GM18519 (cell line): Measurements from ENCODE around the gene TBCB.
"Not testable (repeated sequence)": the region's sequence is repeated elsewhere in the genome, so short reads cannot be mapped to it uniquely, and the experiment has no call there.

Source experiments
- ATAC-seq: cut with Tn5 transposase; IDR thresholded peaks from one replicate; pipeline ENCODE4 v1.9.1; 2021; ENCODE audit warnings: mild to moderate bottlenecking, moderate library complexity; ENCODE audit not compliant: unreplicated experiment, low FRiP score

The TBCB gene

GRCh38 chr19:36128392-36128736 lies 13.1 kb downstream of the TBCB start:
- ATAC-seq: no peak

DNA sequence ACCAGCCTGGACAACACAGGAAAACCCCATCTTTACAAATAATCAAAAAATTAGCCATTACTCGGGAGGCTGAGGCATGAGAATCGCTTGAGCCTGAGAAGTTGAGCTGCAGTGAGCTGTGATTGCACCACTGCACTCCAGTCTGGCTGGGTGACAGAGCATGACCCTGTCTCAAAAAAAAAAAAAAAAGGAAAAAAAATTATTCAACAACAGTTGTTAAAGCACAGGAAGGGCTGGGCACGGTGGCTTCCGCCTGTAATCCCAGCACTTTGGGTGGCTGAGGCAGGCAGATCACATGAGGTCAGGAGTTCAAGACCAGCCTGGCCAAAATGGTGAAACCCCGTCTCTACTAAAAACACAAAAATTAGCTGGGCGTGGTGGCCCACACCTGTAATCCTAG lies 16.0 kb downstream of the TBCB start:
- ATAC-seq: not testable (repeated sequence)

GRCh38 chr19:36134867-36135266 lies 19.6 kb downstream of the TBCB start:
- not testable (repeated sequence) for ATAC-seq

- ATAC-seq: no peak
Measured at GRCh38 chr19:36136964-36137686, 21.9 kb downstream of the TBCB start.

DNA sequence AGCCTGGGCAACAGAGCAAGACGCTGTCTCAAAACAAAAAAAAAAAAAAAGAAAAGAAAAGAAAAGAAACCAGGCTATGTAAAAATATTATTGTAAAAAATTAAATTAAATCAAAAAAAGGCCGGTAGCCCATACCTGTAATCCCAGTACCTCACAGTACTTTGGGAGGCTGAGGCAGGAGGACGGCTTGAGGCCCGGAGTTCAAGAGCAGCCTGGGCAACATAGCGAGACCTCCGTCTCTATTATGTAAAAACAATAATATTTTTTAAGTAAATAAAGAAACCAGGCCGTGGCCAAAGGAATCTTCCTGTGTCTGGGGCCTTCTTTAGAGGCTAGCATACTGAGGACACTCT lies 23.8 kb downstream of the TBCB start:
- no peak for ATAC-seq

DNA sequence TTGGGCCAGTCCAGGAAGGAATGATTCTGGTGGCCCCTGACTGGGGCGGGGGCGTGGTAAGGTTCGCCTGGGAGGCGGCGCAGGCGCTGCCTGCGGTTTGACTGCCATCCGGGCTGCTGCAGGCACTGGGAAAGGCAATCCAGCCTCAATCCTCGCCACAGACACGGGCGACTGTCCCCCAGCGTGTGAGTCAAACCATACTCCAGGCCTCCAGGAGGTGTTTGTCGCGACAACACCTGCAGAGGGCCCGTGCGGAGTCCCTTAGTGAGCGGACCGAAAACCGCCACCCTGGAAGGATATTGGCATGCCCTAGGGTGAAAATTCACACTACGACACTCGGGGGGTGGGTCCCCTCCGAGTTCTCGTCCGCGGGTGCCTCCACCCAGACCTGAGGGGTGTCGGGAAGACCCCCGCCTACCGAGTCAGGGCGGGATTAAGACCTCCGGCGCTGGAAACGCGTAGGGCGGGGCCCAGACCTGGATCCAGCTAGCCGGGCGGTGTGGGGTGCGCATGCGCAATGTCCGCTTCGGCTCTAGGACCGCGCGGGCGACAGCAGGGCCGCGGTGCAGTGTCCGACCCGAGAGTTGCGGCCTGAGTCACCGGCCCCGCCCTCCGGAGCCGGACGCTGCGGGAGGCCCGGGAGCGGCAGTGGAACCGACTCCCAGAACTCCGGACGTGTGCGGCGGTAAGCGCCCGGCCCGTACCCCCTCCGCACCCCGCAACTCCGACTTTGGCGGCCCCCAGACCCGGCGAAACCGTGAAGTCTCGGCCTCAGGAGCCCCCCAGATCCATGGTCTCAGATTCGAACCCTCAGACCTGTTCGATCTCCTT lies 24.4 kb downstream of the TBCB start, which contains the start of gene CAPNS1:
Gene CAPNS1 (plus strand): TSS at position 594 of the 831 bp plus-strand sequence. CDS start 946 bp downstream, outside the sequence.
- peak; percentile 70 for ATAC-seq

- ATAC-seq: no peak
Measured at GRCh38 chr19:36140304-36141038, 25.2 kb downstream of the TBCB start.

DNA sequence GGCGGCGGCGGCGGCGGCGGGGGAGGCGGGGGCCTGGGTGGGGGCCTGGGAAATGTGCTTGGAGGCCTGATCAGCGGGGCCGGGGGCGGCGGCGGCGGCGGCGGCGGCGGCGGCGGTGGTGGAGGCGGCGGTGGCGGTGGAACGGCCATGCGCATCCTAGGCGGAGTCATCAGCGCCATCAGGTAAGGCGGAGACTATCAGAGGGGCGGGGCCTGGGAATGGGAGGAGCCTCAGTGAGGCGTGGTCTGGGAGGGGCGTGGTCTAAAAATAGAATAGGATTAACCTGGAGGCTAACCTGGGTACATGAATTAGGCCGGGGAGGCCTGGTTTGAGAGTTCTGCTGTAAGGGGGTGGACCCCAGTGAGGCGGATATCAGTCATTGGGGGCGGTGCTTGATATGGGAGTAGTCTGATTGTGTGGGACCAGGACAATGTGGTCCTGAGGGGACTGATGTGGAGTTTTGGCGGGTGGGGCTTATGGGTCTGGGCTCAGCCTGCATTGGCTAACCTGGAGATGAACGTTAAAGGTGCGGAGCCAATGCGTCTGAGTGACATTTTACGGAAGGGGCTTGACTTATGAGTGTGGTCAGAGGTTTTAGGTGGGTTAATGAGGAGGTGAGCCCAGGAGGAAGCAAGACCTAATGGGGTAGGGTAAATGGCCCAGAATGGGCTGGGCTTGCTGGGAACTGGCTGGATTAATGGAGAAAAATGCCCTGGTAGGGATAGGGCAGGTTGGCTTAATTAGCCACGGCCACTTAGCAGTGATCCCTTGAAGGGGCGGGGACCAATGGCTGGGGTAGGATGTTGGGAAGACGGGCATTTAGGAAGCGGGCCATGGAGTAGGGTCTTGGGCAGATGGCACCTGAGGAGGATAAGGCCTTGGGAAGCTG lies 26.0 kb downstream of the TBCB start:
- ATAC-seq: no peak

GRCh38 chr19:36142046-36142445 lies 26.8 kb downstream of the TBCB start:
- ATAC-seq: no peak

DNA sequence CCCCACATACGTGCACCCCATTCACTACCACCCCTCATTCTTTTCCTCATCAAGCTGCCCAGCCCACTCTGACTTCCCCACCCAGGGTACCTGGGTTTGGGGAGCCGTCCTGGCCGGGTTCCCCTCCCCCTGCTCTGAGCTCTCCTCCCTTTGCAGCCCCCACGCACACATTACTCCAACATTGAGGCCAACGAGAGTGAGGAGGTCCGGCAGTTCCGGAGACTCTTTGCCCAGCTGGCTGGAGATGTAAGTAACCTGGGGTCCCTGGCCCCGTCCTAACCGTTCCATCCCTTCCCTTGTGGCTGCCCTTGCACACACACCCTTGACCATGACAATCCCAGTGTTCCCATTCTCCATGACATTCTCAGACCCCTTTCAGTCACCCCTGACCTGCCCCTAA lies 27.2 kb downstream of the TBCB start:
- ATAC-seq: no peak

DNA sequence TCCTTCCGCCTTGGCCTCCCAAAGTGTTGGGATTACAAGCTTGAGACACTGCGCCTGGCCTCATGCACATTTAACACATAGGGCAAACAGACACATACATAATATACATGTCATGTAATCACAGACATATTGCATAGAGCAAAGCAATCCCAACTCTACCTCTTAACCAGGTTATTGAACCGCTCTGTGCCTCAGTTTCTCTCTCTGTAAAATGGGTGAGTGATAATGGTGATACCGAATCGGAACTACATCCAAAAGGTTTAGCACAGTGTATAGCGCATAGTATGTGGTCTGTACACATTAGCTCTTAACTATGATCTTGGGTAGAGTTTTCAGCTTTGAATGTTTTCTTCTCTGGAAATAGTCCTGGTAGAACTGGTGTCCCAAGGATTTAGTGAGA lies 29.4 kb downstream of the TBCB start:
- no peak for ATAC-seq

DNA sequence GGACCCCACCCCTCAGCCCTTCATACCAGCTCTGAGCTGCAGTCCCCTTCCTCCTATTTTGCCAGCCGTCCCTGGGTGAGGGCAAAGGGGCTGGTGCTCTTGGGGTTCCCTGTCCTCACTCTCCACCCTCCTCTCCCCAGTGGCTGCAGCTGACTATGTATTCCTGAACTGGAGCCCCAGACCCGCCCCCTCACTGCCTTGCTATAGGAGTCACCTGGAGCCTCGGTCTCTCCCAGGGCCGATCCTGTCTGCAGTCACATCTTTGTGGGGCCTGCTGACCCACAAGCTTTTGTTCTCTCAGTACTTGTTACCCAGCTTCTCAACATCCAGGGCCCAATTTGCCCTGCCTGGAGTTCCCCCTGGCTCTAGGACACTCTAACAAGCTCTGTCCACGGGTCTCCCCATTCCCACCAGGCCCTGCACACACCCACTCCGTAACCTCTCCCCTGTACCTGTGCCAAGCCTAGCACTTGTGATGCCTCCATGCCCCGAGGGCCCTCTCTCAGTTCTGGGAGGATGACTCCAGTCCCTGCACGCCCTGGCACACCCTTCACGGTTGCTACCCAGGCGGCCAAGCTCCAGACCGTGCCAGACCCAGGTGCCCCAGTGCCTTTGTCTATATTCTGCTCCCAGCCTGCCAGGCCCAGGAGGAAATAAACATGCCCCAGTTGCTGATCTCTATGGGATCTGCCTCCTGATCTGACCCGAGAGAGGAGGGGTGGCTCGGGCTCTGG lies 34.6 kb downstream of the TBCB start:
- no peak for ATAC-seq

- ATAC-seq: no peak
Measured at GRCh38 chr19:36150586-36150985, 35.3 kb downstream of the TBCB start.

DNA sequence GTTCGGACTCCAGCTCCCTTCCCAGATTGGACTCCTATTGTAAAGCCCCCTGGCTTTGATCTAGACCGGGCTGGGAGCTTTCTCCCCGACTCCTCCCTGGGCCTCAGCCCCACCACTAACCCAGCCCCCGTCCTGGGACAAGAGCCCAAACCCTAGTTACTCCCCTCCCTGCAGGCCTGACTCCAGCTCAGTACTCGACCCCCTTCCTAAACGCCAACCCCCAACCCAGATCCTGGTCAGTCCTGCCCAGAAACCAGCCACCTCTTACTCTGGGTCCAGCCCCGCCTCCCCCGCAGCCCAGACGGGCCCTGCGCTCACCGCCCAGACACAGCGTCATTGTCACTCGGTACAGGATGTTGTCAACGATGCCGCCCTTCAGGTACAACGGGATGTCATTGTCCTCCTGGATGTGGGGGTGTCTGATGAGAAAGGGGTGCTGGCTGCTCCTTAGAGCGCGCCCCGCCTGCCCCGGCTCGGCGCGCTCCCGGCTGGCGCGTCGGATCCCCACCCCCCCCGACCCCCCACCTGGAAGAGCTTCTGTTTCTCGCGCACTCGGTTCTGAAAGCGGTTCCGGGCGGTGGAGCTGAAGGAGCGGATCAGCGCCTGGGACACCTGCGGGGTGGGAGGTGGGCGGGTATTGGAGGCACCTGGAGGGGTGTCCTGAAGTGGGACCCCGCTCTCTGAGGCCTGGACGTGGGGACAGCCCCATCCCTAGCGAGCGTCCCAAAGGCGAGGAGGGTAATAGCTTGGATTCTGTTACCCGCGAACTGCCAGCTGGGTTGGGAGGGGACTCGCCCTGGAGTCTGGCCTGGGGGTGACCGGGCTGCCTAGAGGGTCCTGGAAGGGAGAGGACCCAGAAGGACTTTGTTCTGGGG lies 36.1 kb downstream of the TBCB start:
- ATAC-seq: no peak

DNA sequence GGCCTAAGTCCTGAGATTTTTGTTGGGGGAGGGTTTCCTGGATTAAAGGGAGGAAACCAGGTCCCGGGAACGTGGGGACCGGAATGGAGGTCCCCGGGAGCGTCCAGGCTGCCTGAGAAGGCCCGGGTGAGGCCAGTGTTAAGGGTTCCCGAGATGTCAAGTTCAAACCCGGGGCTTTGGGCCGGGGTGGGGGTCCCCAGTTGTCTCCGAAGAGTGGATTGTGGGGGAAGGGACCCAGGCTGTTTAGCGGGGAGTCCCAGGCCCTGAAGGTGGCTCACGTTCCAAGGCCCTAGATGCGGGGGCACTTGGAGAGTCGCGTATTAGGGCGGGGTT lies 36.7 kb downstream of the TBCB start:
- ATAC-seq: no peak

- ATAC-seq: no peak
Measured at GRCh38 chr19:36152352-36153091, 37.3 kb downstream of the TBCB start, which contains the start of gene COX7A1. Gene COX7A1 (minus strand): TSS chr19:36152447. CDS start chr19:36152407, 40 bp downstream.

- ATAC-seq: no peak
Measured at GRCh38 chr19:36153126-36153525, 37.9 kb downstream of the TBCB start.
